IMR-90 (cell line): ENCODE measurements around the gene HCK. TPM values are rescaled to one million over a fixed set of nuclear protein-coding genes. Genes with fewer than 3 reads are reported as not detected.

ENCODE experiments used
- ATAC-seq: fragments of 200-7000 bp; cut with Tn5 transposase; 2 replicates; pipeline ENCODE4 v1.9.1; 2020; ENCODE audit warnings: low read depth, mild to moderate bottlenecking, moderate library complexity
- BruUV-seq: library from RNA; stranded (reverse); fragments of 400-500 nt; replicated peaks from 2 replicates; lab custom pipeline; 2021; lab: Mats Ljungman, UMichigan
- CTCF ChIA-PET: fragments of 300-600 bp; formaldehyde crosslinking; extraction: SDS; loops from one replicate; lab custom pipeline; 2021; ENCODE audit warnings: antibody characterized with exemption; lab: Yijun Ruan, JAX
- POLR2A ChIA-PET: fragments of 300-600 bp; sonication (Branson Sonifier 250); formaldehyde crosslinking; loops from one replicate; lab custom pipeline; 2022; ENCODE audit warnings: antibody characterized with exemption; ENCODE audit not compliant: unreplicated experiment; lab: Charles Lee
- DNase-seq: peaks from one replicate; pipeline ENCODE4 v3.0.0; 2013
- H2AFZ ChIP-seq: replicated peaks from 2 replicates; pipeline ENCODE3; 2013; ENCODE audit warnings: low read length, mild to moderate bottlenecking; ENCODE audit not compliant: poor library complexity
- H2AK5ac ChIP-seq: 2 replicates; pipeline ENCODE4 v1.6.1; 2013; ENCODE audit warnings: low read depth, low read length, inconsistent platforms
- H2AK9ac ChIP-seq: replicated peaks from 2 replicates; pipeline ENCODE3; 2013; ENCODE audit warnings: mild to moderate bottlenecking, low read depth, low read length, moderate library complexity; ENCODE audit not compliant: poor library complexity
- H2BK120ac ChIP-seq: 2 replicates; pipeline ENCODE4 v1.6.1; 2013; ENCODE audit warnings: low read depth, low read length, inconsistent platforms
- H2BK15ac ChIP-seq: 3 replicates; pipeline ENCODE4 v1.6.1; 2013; ENCODE audit warnings: low read depth, low read length, inconsistent platforms
- H2BK20ac ChIP-seq: 2 replicates; pipeline ENCODE4 v1.6.1; 2013; ENCODE audit warnings: low read depth, mild to moderate bottlenecking, inconsistent platforms, low read length, moderate library complexity
- H2BK5ac ChIP-seq: 2 replicates; pipeline ENCODE4 v1.6.1; 2013; ENCODE audit warnings: mild to moderate bottlenecking, low read depth, low read length, inconsistent platforms; ENCODE audit not compliant: poor library complexity, severe bottlenecking
- H3K14ac ChIP-seq: replicated peaks from 2 replicates; pipeline ENCODE4 v1.6.1; 2013; ENCODE audit warnings: low read depth, low read length, inconsistent platforms
- H3K18ac ChIP-seq: 2 replicates; pipeline ENCODE4 v1.6.1; 2013; ENCODE audit warnings: low read depth, low read length, control low read depth
- H3K23ac ChIP-seq: 2 replicates; pipeline ENCODE4 v1.6.1; 2013; ENCODE audit warnings: low read depth, low read length, inconsistent platforms
- H3K27ac ChIP-seq: 2 replicates; pipeline ENCODE4 v1.5.1; 2013; ENCODE audit warnings: mild to moderate bottlenecking, control low read depth, low read length; ENCODE audit not compliant: insufficient read depth
- H3K27me3 ChIP-seq: 2 replicates; pipeline ENCODE4 v1.6.1; 2013; ENCODE audit warnings: low read length; ENCODE audit not compliant: control insufficient read depth, insufficient read depth
- H3K36me3 ChIP-seq: 2 replicates; pipeline ENCODE4 v1.6.1; 2013; ENCODE audit warnings: low read length, mixed read lengths; ENCODE audit not compliant: control insufficient read depth, insufficient read depth
- H3K4ac ChIP-seq: 2 replicates; pipeline ENCODE4 v1.6.1; 2013; ENCODE audit warnings: low read depth, low read length, inconsistent platforms
- H3K4me1 ChIP-seq: 2 replicates; pipeline ENCODE4 v1.6.1; 2013; ENCODE audit warnings: low read length, mixed read lengths; ENCODE audit not compliant: control insufficient read depth, insufficient read depth
- H3K4me2 ChIP-seq: 2 replicates; pipeline ENCODE4 v1.6.1; 2013; ENCODE audit warnings: low read depth, mild to moderate bottlenecking, control low read depth, low read length, moderate library complexity
- H3K4me3 ChIP-seq: 2 replicates; pipeline ENCODE4 v1.5.1; 2013; ENCODE audit warnings: low read depth, mild to moderate bottlenecking, control low read depth, low read length, moderate library complexity; ENCODE audit not compliant: insufficient read depth
- H3K56ac ChIP-seq: 2 replicates; pipeline ENCODE4 v1.6.1; 2013; ENCODE audit warnings: low read length, inconsistent platforms; ENCODE audit not compliant: insufficient read depth; ENCODE audit errors: extremely low read depth
- H3K79me1 ChIP-seq, 2 experiments: 2 replicates each; pipeline ENCODE4 v1.6.1; 2013; ENCODE audit warnings: low read length in 2 of 2, inconsistent platforms in 1 of 2, low read depth in 1 of 2
- H3K9ac ChIP-seq: 2 replicates; pipeline ENCODE4 v1.6.1; 2013; ENCODE audit warnings: low read depth, low read length, control low read depth
- H3K9me1 ChIP-seq: 2 replicates; pipeline ENCODE4 v1.6.1; 2013; ENCODE audit warnings: low read length, inconsistent platforms; ENCODE audit not compliant: insufficient read depth
- H3K9me3 ChIP-seq: 2 replicates; pipeline ENCODE4 v1.6.1; 2013; ENCODE audit warnings: low read length; ENCODE audit not compliant: control insufficient read depth, insufficient read depth
- H4K20me1 ChIP-seq: 2 replicates; pipeline ENCODE4 v1.6.1; 2013; ENCODE audit warnings: low read length, inconsistent platforms; ENCODE audit not compliant: insufficient read depth
- H4K5ac ChIP-seq: 2 replicates; pipeline ENCODE4 v1.6.1; 2013; ENCODE audit warnings: mild to moderate bottlenecking, low read depth, low read length, control low read depth
- H4K8ac ChIP-seq, 2 experiments: 2 replicates each; pipeline ENCODE4 v1.6.1; 2013; ENCODE audit warnings: low read depth in 2 of 2, low read length in 2 of 2, control low read depth in 1 of 2, inconsistent platforms in 1 of 2
- H4K91ac ChIP-seq: 2 replicates; pipeline ENCODE4 v1.6.1; 2013; ENCODE audit warnings: low read depth, low read length, inconsistent platforms; ENCODE audit not compliant: insufficient read depth
- BHLHE40 ChIP-seq: fragments of 150-350 bp; IDR thresholded peaks from 2 replicates; pipeline ENCODE4 v1.6.1; 2016; ENCODE audit warnings: mild to moderate bottlenecking, low read depth, low read length
- CEBPB ChIP-seq: IDR thresholded peaks from 2 replicates; pipeline ENCODE4 v1.6.1; 2012; ENCODE audit warnings: low read depth, low read length, improper control_type of control experiment
- CHD1 ChIP-seq: IDR thresholded peaks from 2 replicates; pipeline ENCODE4 v1.6.1; 2012; ENCODE audit warnings: low read depth, low read length, improper control_type of control experiment
- CTCF ChIP-seq: conservative IDR thresholded peaks from 2 replicates; pipeline ENCODE4 v1.5.1; 2012; ENCODE audit warnings: mild to moderate bottlenecking, low read depth, low read length, improper control_type of control experiment
- ELK1 ChIP-seq: fragments of 150-350 bp; IDR thresholded peaks from 2 replicates; pipeline ENCODE4 v1.6.1; 2016; ENCODE audit warnings: low read depth, mild to moderate bottlenecking, low read length, moderate library complexity, borderline replicate concordance
- FOS ChIP-seq: fragments of 150-350 bp; IDR thresholded peaks from 2 replicates; pipeline ENCODE4 v1.6.1; 2016; ENCODE audit warnings: low read depth, low read length
- MAFK ChIP-seq: IDR thresholded peaks from 2 replicates; pipeline ENCODE4 v1.6.1; 2012; ENCODE audit warnings: low read depth, low read length, improper control_type of control experiment
- MXI1 ChIP-seq: IDR thresholded peaks from 2 replicates; pipeline ENCODE4 v1.6.1; 2012; ENCODE audit warnings: low read depth, mild to moderate bottlenecking, low read length, moderate library complexity, borderline replicate concordance
- NFE2L2 ChIP-seq: fragments of 150-350 bp; IDR thresholded peaks from 2 replicates; pipeline ENCODE4 v1.6.1; 2016; ENCODE audit warnings: low read depth, mild to moderate bottlenecking, low read length
- POLR2A ChIP-seq: IDR thresholded peaks from 2 replicates; pipeline ENCODE4 v1.6.1; 2012; ENCODE audit warnings: mild to moderate bottlenecking, low read depth, low read length
- RAD21 ChIP-seq: IDR thresholded peaks from 2 replicates; pipeline ENCODE4 v1.6.1; 2012; ENCODE audit warnings: low read length, improper control_type of control experiment
- RCOR1 ChIP-seq: IDR thresholded peaks from 2 replicates; pipeline ENCODE4 v1.6.1; 2012; ENCODE audit warnings: mild to moderate bottlenecking, low read length, improper control_type of control experiment; ENCODE audit not compliant: insufficient replicate concordance
- RFX5 ChIP-seq: IDR thresholded peaks from 2 replicates; pipeline ENCODE4 v1.8.0; 2012; ENCODE audit warnings: low read depth, mild to moderate bottlenecking, low read length, moderate library complexity
- USF2 ChIP-seq: fragments of 150-350 bp; IDR thresholded peaks from 2 replicates; pipeline ENCODE4 v1.6.1; 2017; ENCODE audit warnings: mild to moderate bottlenecking, antibody characterized with exemption, low read length, low read depth
- WGBS, 2 experiments: methylation state at CpG; one replicate each; pipeline versions ENCODE4 v1.1.5 to v1.1.7; 2013; ENCODE audit warnings: missing lambda C conversion rate in 2 of 2; ENCODE audit not compliant: insufficient read length in 1 of 2; ENCODE audit errors: extremely low coverage in 2 of 2; 5-methylcytosine and 5-hydroxymethylcytosine counted together
- dilution Hi-C: fragments of 300-500 bp; cut with HindIII; formaldehyde crosslinking; loops from one replicate; pipeline ENCODE4 v1.14.3; 2018; ENCODE audit warnings: low sequenced_read_pairs; ENCODE audit not compliant: unreplicated experiment
- in situ Hi-C: fragments of 300-500 bp; cut with MboI; formaldehyde crosslinking; loops from 3 replicates; pipeline ENCODE4 v1.14.3; 2019; ENCODE audit warnings: low sequenced_read_pairs, inconsistent platforms, mixed read lengths
- intact Hi-C: fragments of 100-400 bp; cut with micrococcal nuclease; formaldehyde crosslinking; loops from 2 replicates; pipeline ENCODE4 v1.10.0; 2022
- polyA plus RNA-seq, 3 experiments: library from polyadenylated mRNA; depleted of rRNA; stranded (reverse); fragments of >200 nt; gene quantifications; 2 replicates each; pipeline ENCODE4 v1.2.3, GENCODE V29; 2012; ENCODE audit warnings: low replicate concordance in 1 of 3
- total RNA-seq: library from RNA; depleted of rRNA; stranded (reverse); fragments of >200 nt; gene quantifications from 2 replicates; pipeline ENCODE4 v1.2.3, GENCODE V29; 2012

Gene HCK
- total and polyA plus RNA-seq, 2 of the 4 experiments (the other 2 are of a cell fraction), result not detected

GRCh38 chr20:32141465-32141980 is 89.5 kb downstream of the HCK start:
- no peak overlapping the region for H3K9ac ChIP-seq
- no peak overlapping the region for H3K4ac ChIP-seq
- H3K27me3 ChIP-seq, result no peaks in the 10 kb centered on the region
- peaks cover 14% of the 10 kb centered on the region for H3K9me1 ChIP-seq
- no peak overlapping the region for H4K91ac ChIP-seq
- no peak overlapping the region for H2AFZ ChIP-seq
- no peaks in the 10 kb centered on the region for H3K4me1 ChIP-seq
- no peaks in the 10 kb centered on the region for H3K9me3 ChIP-seq
- no peak overlapping the region for H3K56ac ChIP-seq
- H2BK15ac ChIP-seq, result no peak overlapping the region
- no peak overlapping the region for H2BK5ac ChIP-seq
- no peak overlapping the region for H2BK120ac ChIP-seq
- in situ Hi-C loops, result no loop called here
- H3K14ac ChIP-seq, result no peak overlapping the region
- peaks cover 79% of the 10 kb centered on the region for H3K36me3 ChIP-seq
- H3K4me2 ChIP-seq, result no peak overlapping the region
- ATAC-seq, result no peak
- dilution Hi-C loops, result no loop called here
- peaks cover 19% of the 10 kb centered on the region for H4K20me1 ChIP-seq
- H2BK20ac ChIP-seq, result no peak overlapping the region
- H3K27ac ChIP-seq, result no peak overlapping the region
- no peak overlapping the region for H2AK9ac ChIP-seq
- no peak overlapping the region for H4K8ac ChIP-seq
- TF ChIP-seq NFE2L2 (no peak), POLR2A (no peak), CTCF (no peak), RAD21 (no peak), FOS (no peak), BHLHE40 (no peak), ELK1 (no peak), MXI1 (no peak), CEBPB (no peak), RCOR1 (no peak), MAFK (no peak), RFX5 (no peak), CHD1 (no peak), USF2 (no peak)
- no peak overlapping the region for H4K5ac ChIP-seq
- intact Hi-C loops, result no loop called here
- POLR2A ChIA-PET, result no interaction called here
- DNase-seq, result no peak
- H3K79me1 ChIP-seq, result peaks cover 25 to 44% of the 10 kb centered on the region in 2 experiments
- no peak overlapping the region for H3K23ac ChIP-seq
- no peak overlapping the region for H3K18ac ChIP-seq
- 94% methylated on average over 8 of the region's 21 CpGs; no CpG with 5 or more reads in 1 of the 2 experiments for WGBS, 2 experiments
- no TSS peak for BruUV-seq
- no peak overlapping the region for H3K4me3 ChIP-seq
- H2AK5ac ChIP-seq, result no peak overlapping the region
- CTCF ChIA-PET, result no interaction called here
